GM21381 (cell line): ENCODE results near the gene TRIP10.

Source experiments
- ATAC-seq: cut with Tn5 transposase; IDR thresholded peaks from one replicate; pipeline ENCODE4 v1.9.1; 2021; ENCODE audit warnings: mild to moderate bottlenecking, moderate library complexity; ENCODE audit not compliant: unreplicated experiment

The TRIP10 gene

DNA sequence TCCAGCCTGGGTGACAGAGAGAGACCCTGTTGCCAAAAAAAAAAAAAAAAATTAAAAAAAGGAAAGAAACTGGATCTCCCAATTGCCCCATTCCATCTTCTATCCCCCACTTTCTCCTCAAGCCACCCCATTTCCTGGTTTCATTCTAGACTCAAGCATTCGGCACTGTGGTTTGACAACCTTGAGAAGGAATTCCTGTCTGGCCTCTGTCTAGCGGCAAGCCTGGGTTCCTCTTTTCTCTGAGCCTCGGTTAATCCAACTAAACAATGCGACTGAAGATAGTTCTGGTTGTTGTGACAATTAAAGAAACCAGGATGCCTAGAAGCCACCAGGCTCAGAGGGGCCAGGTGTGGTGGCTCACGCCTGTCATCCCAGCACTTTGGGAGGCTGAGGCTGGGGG, 15.7 kb upstream of the TRIP10 start:
- no peak for ATAC-seq

DNA sequence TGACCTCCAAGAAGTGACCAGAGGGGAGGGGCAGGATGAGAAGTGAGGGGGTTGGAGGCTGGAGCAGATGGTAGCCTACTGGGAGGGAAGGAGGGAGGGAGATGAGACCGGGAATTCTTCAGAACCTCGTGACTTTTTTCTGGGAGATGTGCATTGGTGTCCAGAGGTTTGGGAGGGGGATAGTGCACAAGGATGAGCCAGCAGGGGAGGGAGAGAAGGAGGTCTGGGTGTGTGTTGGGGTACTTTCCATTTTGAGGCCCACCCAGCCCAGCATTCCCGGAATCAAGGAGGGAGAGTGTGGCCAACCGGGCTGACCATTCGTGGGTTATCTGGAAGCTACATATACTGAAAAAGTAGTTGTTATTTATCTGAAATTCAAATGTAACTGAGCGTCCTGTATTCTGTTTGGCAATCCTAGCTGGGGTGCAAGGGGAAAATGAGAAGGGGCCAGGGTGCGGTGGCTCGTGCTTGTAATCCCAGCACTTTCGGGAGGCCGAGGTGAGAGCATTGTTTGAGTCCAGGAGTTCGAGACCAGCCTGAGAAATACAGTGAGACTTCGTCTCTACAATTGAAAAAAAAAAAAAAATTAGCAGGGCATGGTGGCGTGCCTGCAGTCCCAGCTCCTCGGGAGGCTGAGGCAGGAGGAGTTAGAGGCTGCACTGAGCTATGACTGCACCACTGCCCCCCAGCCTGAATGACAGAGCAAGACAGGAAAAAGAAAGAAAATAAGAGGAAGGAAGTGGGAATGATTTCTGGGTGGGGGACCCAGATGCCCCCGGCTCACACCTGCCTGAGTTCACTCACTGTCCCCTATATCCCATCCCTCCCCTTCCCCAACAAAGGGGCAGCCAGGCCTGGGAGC, 14.6 kb upstream of the TRIP10 start:
- no peak for ATAC-seq

DNA sequence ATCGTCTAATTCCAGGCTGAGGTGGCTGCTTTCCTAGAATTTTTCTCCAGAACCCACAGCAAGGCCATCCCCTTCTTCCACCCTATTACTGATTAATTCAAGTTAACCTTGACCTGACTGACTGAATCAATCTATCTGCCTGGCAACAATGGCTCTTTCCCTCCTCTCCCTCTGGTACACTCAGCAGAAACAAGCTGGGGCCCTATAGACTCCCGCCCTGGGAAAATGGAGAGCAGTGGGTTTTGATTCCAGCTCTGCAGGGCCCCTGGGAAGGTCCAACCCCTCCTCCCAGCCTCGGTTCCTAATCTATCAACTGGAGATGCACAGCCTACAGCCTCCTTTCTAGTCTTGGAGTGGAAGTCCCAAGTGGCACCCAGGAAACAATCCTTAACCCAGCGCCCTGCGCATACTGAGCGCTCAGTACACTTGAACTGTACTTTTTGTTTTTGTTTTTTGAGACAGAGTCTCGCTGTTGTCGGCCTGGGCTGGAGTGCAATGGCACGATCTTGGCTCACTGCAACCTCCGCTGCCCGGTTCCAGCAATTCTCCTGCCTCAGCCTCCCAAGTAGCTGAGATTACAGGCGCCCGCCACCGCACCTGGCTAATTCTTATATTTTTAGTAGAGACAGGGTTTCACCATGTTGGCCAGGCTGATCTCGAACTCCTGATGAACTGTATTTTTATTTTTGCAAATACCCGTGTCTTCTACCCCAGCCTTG, 13.8 kb upstream of the TRIP10 start:
- ATAC-seq: no peak

DNA sequence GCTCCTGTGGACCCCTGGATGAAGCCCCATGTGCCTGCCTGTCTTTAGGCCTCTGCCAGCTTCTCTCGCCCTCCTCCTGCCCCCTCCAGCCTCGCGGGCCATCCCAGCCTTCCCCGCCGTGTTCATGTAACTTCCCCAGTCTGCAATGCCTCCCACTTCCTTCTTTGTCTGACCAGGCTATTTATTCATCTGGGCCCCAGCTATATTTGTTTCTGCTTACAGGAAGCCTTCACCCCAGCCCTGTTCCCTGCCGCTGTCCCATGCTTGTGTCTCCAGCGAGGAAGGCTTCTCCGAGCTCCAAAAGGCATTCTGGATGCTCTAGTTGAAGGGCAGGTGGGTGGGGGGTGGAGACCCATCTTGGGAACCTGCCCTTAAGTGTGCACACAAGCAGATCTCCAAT, 11.1 kb upstream of the TRIP10 start:
- no peak for ATAC-seq

DNA sequence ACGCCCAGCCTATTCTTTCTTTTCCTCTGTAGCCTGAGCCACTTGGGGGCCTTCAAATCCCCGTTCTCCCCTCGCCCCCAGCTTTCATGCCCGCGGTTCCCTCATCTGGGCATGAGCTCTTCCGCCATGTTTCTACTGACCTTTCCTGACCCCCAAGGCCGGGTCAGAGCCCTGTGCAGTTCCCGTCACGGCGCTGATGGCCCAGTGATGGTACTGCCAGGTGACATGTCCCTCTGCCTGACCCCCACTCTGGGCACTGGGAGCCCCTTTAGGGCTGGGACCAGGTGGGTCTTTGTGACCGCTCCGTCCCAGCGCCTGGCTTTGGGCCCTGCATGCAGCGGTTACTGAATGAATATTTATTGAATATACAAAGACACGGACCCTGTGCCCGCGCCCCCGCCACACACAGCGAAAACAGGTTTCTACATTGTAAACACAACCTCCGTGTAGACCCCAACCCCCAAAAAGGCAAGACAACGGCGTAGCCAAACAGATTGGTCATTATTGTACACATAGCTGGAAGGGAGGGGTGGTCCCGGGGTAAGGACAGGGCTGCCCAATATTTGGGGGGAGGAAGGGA, 9.8 kb upstream of the TRIP10 start:
- no peak for ATAC-seq

DNA sequence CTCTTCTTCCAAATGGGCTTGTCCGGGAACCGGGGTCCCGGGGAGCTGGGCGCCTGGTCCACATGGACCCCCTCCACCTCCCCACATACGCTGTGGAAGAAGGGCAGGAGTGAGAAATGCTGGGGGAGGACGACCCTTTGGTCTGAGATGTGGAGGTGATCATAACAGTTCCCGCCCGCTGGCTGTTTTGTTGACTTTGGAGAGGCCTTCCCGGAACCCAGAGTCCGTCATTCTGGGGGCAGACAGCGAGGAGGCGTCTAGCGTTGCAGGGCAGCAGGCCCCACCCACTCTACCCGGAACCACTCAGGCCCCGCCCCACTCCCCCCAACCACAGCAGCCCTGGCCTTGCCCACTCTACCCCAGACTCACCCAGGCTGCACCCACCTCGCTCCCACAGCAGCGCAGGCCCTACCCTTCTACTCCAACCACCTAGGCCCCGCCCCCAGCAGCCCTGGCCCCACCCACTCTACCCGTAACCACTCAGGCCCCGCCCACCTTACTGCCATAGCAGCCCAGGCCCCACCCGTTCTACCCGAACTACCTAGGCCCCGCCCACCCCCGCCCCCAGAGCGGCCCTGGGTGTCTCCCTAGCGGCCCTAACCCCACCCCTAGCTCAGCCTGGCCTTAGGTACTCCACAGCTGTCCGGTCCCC, 9.2 kb upstream of the TRIP10 start:
- ATAC-seq: no peak

DNA sequence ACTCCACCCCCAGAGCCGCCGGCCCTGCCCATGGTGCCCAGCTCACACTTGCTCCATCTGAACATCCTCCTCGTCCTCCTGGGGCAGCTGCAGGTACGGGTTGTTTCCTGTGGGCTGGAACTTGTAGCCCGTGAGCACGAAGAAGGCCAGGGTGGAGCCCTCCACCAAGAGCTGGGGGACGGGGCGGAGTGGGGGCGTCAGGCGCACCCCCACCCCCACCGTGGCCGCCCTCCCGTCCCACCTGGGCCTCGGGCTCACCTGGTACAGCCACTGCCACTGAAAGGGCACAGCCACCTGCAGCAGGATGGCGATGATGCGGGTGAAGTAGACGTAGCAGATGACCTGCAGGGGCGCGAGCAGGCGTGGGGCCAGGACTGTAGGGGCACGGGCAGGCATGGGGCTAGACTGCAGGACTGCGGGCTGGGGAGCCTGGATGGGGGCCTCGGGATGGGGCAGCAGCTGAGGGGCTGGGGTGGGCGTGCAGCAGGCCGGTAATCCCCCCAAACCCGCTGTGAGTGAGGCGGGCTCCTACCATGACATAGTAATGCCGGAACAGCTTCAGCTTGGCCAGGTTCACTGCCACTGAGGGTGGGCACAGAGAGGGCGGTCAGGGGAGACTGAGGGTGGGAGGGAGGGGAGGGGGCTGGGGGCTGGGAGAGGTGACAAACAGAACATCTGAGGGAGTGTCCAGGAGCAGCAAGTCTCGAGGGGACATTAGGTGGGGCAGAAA, 8.4 kb upstream of the TRIP10 start:
- ATAC-seq: no peak

DNA sequence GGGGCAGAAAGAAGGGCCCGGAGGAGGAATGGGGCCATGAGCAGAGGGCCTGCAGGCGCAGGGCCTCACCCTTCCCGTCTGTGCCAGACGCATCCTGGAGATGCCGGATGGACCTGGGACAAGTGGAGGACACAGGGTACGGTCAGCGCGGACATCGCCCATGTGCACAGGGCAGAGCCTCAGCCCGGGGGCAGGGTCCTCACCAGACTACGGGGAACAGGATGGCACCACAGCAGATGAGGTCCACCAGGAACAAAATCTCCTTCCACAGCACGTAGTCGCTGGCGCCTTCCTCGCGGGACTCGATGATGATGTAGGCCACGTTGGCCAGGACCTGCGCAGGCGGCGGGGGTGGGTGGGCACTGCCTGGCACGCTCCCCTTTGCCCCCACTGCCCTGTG, 7.7 kb upstream of the TRIP10 start:
- no peak for ATAC-seq

DNA sequence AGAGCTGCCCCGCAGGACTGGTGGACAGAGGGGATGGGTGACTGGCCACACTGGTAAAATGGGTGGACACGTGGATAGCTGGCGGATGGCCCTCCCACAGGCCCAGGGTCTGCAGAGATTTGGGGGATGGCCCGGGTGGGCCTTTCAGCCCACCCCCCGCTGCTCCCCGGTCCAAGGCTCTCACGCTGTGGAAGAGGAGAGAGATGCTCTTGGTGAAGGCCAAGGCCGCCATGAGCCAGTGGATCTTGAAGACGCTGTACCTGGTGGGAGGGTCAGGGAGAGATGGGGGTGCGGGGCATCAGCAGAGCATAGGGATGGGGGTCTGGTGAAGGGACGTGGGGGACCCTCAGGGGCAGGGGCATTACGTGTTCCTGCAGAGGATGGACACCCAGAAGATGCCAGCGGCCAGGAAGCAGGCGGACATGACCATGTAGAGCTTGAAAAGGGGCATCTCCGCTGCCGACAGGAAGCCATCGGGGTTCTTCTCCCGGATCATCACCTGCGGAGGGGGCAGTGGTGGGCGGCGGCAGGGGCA, 6.6 kb upstream of the TRIP10 start:
- ATAC-seq: no peak

DNA sequence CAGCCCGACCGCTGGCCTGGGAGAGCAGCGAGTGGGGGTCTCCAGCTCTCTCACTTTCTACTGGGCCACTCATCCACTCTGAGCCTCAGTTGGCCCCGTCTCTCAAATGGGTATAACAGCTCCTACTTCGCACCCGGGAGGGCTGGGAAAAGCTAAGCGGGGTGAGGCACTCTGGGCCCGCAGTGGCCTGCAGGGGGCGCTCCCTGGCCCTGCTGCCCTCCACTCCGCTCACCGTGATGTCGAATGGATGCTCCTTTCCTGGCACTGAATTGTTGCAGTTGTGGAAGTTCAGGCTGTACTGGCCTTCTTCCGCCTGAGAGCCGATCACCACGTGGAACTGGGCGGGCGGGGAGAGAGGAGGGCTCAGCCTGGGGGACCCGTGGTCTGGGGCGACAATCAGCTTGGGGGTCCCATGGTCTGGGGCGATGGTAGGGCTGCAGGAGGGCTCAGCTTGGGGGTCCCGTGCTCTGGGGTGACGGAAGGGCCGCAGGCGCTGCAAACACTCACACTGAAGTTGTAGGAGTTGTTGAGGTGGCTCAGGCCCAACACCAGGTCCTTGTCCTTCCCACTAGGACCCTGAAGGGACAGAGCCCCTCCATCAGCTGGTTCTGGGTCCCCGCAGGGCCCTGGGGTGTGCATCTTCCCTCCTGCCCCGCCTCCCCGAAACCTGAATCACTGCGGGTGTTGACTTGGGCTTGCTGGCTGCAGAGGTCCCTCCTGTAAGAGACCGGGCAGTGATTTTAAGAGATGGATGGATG, 6.0 kb upstream of the TRIP10 start:
- no peak for ATAC-seq

DNA sequence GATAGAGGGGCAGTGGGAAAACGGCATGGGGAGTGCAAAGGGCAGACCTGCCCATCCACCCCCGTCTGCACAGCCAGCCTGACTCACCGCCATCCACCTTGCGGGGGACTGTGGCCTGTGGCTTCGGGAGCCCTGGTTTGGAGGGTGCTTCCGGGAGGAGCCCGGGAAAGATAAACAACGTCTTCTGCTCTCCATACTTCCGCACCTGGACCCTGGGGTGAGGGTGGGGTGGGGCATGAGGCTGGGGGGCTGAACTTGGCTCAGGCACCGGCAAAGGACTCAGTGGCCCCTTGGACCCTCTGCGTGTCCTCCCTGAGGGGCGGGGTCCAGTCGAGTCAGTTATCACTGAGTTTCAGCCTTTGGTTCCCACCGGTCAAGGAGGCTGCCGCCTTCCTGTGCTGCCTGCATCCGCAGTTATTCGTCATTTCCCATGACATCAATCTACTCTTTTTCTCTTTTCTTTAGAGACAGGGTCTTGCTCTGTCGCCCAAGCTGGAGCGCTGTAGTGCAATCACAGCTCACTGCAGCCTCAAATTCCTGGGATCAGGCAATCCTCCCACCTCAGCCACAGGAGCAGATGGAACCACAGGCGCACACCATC, 5.3 kb upstream of the TRIP10 start:
- ATAC-seq: no peak

DNA sequence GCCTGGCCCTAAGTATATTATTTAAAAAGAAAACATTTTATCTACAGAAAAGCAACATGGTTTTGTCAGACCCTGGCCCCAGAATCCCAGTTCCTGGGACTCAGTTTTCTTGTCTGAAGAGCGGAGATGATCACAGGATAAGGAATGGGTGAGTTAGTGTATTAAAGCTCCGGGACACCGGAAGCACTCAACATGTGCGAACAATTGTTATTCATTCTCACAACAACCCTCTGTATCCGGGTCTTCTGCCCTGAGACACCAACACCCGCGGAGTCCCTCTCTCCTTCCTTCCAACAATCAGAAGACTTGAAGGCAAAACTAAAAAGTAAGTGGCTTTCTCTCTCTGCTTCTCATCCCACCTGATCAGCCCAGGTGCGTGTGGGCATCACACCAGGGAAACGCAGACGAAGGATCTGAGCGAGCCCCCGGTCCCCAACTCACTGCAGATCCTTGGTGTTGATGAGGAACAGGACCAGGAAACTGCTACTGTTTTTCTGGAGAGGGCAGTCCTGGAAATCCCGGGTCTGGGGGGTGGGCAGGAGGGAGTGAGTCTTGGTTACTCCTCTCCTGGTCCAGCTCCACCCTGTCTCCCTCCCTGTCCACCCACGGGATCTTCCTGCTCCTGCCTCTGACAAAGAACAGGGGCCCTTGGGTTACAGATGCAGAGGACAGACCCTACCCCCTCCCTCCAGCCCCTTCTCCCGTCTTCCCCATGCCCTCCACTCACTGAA, 4.1 kb upstream of the TRIP10 start:
- ATAC-seq: no peak

DNA sequence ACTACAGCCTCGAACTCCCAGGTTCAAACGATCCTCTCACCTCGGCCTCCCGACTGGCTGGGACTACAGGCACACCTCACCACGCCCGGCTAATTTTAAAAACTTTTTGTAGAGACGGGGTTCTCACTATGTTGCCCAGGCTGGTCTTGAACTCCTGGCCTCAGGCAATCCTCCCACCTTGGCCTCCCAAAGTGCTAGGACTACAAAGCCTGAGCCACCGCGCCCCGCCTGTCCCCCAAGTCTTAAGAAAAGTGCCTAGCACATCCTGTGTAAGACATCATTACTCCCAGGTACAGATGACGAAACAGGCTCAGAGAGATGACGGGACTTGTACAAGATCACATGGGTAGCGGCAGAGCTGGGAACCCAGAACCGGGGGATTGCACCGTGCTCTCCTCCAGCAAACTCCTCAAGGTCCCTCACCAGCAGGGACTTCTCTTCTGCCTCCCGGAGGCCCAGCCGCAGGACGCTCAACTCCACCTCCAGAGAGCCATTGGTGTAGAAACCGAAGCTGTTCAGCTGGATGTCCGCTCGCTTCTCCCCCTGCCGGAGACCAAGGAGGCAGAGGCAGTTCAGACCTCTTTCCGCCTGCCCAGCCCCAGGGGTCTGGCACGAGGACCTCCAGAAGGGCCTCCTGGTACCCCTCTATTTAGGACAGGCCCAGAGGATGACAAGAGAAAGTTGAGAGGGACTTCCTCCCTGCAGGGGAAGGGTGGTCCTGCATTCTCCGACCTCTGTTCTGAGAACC, 3.1 kb upstream of the TRIP10 start:
- ATAC-seq: no peak

DNA sequence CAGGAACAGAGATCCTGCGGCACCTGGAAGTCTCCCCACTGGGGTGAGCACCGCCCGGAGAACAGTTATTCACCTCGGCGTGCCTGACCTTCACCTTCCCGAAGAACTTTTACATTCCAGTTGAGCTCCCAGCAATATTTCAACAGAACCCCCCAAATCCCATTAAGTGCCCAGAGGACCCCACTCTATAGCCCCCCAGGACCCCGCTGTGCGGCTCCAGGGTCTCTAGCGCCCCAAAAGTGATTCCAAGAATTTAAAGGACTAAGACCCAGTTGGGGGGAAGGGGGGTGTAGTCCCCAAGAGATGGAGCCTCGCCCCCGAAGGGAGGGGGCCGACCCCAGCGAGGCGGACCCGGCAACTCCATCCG, 2.6 kb upstream of the TRIP10 start:
- no peak for ATAC-seq

DNA sequence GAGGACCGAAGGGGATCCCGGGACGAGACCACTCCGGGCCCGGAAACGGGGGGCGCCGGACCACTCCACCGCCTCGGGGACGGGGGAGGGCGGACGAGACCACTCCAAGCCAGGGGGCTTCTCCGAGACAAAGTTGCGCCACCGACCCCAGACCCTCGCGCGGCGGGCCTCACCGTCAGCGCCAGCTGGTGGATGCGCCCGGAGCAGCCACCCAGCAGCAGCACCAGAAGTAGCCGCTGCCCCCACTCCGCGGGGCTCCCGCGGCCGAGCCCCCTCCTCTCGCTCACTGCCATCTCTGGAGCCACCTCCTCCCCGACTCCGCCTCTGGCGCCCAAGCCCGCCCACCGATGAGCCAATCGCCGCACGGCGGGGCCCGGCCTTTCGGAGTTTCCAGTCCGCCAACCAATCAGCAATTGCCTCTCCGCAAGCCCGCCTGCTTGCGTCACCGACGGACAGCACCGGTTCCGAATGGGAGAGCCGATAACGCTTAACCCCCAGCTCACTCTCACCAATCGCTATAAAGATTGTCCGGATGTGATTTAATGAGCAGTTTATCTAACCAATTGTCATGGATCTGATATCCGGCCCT, 2.1 kb upstream of the TRIP10 start, which contains the start of gene GPR108:
TSS of gene GPR108 (minus strand) at position 297 of the 589 bp plus-strand sequence. CDS start at position 293, 4 bp downstream.
- ATAC-seq: peak; percentile 60

DNA sequence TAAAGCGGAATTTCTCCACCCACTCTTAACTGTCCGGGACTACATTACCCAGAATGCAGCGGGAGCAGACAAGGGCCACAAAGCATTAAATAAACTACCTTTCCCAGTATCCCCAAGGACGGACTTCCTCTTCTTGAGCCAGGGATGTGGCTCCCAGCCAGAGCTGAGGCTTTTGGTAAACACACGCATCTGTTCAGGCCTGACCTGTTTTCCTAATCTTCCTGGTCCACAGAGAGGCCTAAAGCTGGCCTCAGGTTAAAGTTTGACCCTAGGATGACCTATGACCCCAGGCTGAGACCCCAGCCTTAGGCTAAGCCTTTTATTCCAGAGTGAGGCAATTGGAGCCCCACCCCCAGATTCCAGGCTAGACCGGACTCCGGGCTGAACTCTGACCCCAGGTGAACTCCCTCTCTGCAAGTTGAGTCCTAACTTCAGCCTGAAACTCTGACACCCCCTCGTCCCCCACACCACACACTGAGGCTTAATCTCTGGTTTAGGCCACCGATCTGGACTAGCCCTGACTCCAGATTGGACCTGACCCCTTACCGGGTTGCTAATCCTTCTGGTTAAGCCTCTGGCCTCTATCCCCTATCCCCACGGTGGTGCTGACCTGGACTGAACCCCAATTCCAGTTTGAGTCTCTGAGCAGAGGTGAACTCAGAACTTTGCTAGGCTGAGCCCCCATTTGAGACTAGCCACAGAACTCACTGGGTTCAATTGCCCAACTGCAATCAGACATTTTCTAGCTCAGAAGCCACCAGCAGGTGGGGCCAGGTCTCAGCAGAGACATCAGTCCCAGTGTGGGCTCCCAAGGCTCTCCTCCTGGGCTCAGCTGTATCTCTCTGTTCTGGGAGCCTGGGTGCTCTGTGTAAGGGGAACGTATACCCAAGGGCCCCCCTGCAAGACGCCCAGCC, 1.4 kb upstream of the TRIP10 start:
- ATAC-seq: no peak
